Measurements from ENCODE around the gene LRP4. TPM values are rescaled to one million over a fixed set of nuclear protein-coding genes. Genes with fewer than 3 reads are reported as not detected.
A peak's percentile ranks its signal among the peaks of the same experiment; 100 is the strongest.

The LRP4 gene
- total RNA-seq, 1 donor, result 2.2 TPM

GRCh38 chr11:46900091-46900746 is 18.1 kb downstream of the LRP4 start:
- DNase-seq (ENCODE audit: insufficient read length, low spot score, missing footprints), result peak; percentile 84
- H3K27ac ChIP-seq (ENCODE audit: low read depth, low read length), result no peak overlapping the region
- H3K4me3 ChIP-seq (ENCODE audit: insufficient read depth, low read length), result no peak overlapping the region
- no peaks in the 10 kb centered on the region for H3K36me3 ChIP-seq (ENCODE audit: insufficient read depth, low read length)
- no peaks in the 10 kb centered on the region for H3K27me3 ChIP-seq (ENCODE audit: insufficient read depth, low read length)
- H4K20me1 ChIP-seq (ENCODE audit: insufficient read depth, low read length), result no peaks in the 10 kb centered on the region
- H3K79me2 ChIP-seq (ENCODE audit: insufficient read depth, low read length), result no peaks in the 10 kb centered on the region
- no peak overlapping the region for H2AFZ ChIP-seq (ENCODE audit: low read length)
- no peak for TF ChIP-seq CTCF (IDR thresholded peaks at IDR 0.05; ENCODE audit: extremely low read depth, low read depth, low read length)
- peaks cover 9% of the 10 kb centered on the region for H3K4me1 ChIP-seq (ENCODE audit: insufficient read depth, low read length)
- H3K4me2 ChIP-seq (ENCODE audit: insufficient read depth, low read length), result no peak overlapping the region
- no peaks in the 10 kb centered on the region for H3K9me3 ChIP-seq (ENCODE audit: low read depth, low read length)

- Histone ChIP-seq H3K79me2 (ENCODE audit: insufficient read depth, low read length) (no peaks in the 10 kb centered on the region), H3K4me2 (ENCODE audit: insufficient read depth, low read length) (no peak overlapping the region), H3K4me3 (ENCODE audit: insufficient read depth, low read length) (no peak overlapping the region), H3K4me1 (ENCODE audit: insufficient read depth, low read length) (peaks cover 9% of the 10 kb centered on the region), H3K9me3 (ENCODE audit: low read depth, low read length) (no peaks in the 10 kb centered on the region), H3K27ac (ENCODE audit: low read depth, low read length) (no peak overlapping the region), H3K36me3 (ENCODE audit: insufficient read depth, low read length) (no peaks in the 10 kb centered on the region), H4K20me1 (ENCODE audit: insufficient read depth, low read length) (no peaks in the 10 kb centered on the region), H2AFZ (ENCODE audit: low read length) (no peak overlapping the region), H3K27me3 (ENCODE audit: insufficient read depth, low read length) (no peaks in the 10 kb centered on the region)
- TF ChIP-seq CTCF (IDR thresholded peaks at IDR 0.05; ENCODE audit: extremely low read depth, low read depth, low read length), result no peak
- no peak for DNase-seq (ENCODE audit: insufficient read length, low spot score, missing footprints)
These were observed 18.8 kb downstream of the LRP4 start for GRCh38 chr11:46899501-46900025.

GRCh38 chr11:46898396-46899095 is 19.8 kb downstream of the LRP4 start:
- H3K79me2 ChIP-seq (ENCODE audit: insufficient read depth, low read length), result no peaks in the 10 kb centered on the region
- DNase-seq (ENCODE audit: insufficient read length, low spot score, missing footprints), result peak; percentile 83
- no peak for TF ChIP-seq CTCF (IDR thresholded peaks at IDR 0.05; ENCODE audit: extremely low read depth, low read depth, low read length)
- no peak overlapping the region for H2AFZ ChIP-seq (ENCODE audit: low read length)
- no peaks in the 10 kb centered on the region for H4K20me1 ChIP-seq (ENCODE audit: insufficient read depth, low read length)
- H3K9me3 ChIP-seq (ENCODE audit: low read depth, low read length), result no peaks in the 10 kb centered on the region
- no peak overlapping the region for H3K4me2 ChIP-seq (ENCODE audit: insufficient read depth, low read length)
- no peaks in the 10 kb centered on the region for H3K27me3 ChIP-seq (ENCODE audit: insufficient read depth, low read length)
- no peaks in the 10 kb centered on the region for H3K36me3 ChIP-seq (ENCODE audit: insufficient read depth, low read length)
- H3K4me3 ChIP-seq (ENCODE audit: insufficient read depth, low read length), result no peak overlapping the region
- no peak overlapping the region for H3K27ac ChIP-seq (ENCODE audit: low read depth, low read length)
- peaks cover 9% of the 10 kb centered on the region for H3K4me1 ChIP-seq (ENCODE audit: insufficient read depth, low read length)

GRCh38 chr11:46896719-46897406 is 21.5 kb downstream of the LRP4 start:
- peak; percentile 36 for TF ChIP-seq CTCF (IDR thresholded peaks at IDR 0.05; ENCODE audit: extremely low read depth, low read depth, low read length)
- DNase-seq (ENCODE audit: insufficient read length, low spot score, missing footprints), result peak; percentile 88

More at GRCh38 chr11:46896719-46897406, 21.5 kb downstream of the LRP4 start:
- Histone ChIP-seq H3K27me3 (ENCODE audit: insufficient read depth, low read length) (no peaks in the 10 kb centered on the region), H3K36me3 (ENCODE audit: insufficient read depth, low read length) (no peaks in the 10 kb centered on the region), H3K27ac (ENCODE audit: low read depth, low read length) (no peak overlapping the region), H3K79me2 (ENCODE audit: insufficient read depth, low read length) (no peaks in the 10 kb centered on the region), H3K4me1 (ENCODE audit: insufficient read depth, low read length) (peaks cover 9% of the 10 kb centered on the region), H3K4me2 (ENCODE audit: insufficient read depth, low read length) (no peak overlapping the region), H2AFZ (ENCODE audit: low read length) (no peak overlapping the region), H3K4me3 (ENCODE audit: insufficient read depth, low read length) (no peak overlapping the region), H4K20me1 (ENCODE audit: insufficient read depth, low read length) (no peaks in the 10 kb centered on the region), H3K9me3 (ENCODE audit: low read depth, low read length) (no peaks in the 10 kb centered on the region)
